Measurements from ENCODE around the gene SNTG2.
"Not testable (repeated sequence)": the region's sequence is repeated elsewhere in the genome, so short reads cannot be mapped to it uniquely, and the experiment has no call there.

Gene SNTG2

DNA sequence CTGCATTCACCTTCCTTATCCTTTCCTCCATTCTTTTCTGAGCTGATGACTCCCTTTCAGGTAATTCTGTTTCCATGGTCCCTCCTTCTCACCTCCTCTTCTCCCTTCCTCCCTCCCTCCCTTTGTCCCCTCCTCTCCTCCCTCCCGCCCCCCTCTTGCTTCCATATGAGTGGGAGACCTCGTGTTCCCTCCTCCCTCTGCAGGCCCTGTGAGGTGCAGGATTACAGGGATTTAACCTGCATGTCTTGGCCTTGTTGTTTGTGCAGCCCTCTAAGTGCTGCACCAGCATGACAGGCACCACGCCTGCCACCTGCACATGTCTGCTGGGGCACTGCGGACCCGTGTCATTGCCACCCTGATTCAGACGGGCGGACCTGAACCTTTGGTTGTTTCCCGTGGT lies 103.1 kb downstream of the SNTG2 start:
- no peak for DNase-seq (ENCODE audit: low read depth)

DNA sequence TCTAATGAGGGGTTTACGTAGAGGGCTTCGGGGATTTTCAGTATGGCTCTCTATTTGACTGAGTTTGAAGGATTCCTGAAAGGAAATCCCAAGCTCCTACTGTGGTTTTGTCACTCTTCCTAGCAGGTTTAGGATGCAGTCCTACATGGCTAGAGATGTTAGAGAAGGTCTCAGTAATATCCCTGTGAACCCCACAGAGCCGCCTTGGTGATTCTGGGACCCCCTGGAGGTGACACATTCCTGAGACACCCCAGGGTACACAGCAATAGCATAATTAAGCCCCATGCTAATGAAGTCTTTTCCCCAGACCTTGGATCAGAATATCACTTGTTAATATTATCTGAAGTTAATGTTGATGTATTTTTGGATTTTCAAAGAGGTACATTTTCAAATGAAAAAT lies 103.8 kb downstream of the SNTG2 start:
- DNase-seq (ENCODE audit: low read depth): no peak

DNA sequence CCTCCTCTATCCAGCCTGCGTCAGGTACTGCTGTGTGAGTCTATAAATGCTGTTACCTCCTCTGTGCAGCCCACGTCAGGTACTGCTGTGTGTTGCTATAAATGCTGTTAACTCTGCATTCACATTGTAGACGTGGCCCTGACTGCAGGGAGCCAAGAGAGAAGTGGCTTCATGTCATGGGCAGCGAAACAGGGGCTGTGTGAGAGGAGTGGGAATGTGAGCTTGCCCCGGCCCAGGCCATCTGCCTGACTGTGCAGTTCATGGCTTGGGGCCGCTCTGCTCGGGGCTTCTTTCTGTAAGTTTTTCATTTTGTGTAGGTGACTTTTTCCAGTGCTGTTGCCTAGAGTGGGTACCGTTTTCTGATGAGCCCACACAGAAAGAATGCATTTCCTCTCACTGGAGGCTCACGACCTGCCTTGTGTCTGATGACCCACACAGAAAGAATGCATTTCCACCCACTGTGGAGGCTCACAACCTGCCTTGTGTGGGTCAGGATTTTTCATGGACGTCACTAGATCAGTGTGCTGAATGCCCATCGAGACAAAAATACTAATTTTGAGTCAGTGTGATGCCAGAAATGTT lies 104.5 kb downstream of the SNTG2 start:
- DNase-seq (ENCODE audit: low read depth): no peak

DNA sequence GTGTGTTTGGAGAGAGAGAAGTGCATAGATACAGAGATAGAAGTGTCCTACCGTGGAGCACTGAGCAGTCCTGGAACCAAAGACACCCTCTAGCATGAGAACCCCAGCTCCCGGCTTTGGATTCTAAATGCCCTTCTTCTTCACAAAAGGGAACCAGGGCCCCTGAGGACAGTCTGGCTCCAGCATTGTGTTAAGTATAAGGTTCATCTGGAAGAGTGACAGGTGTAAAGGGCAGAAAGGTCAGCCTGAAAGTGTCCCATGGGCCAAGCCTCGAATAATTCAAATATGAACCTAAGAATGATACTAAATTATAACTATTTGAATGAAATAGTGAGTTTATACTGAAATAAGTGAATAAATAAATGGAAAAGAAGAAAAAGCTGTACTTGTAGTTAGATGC lies 109.7 kb downstream of the SNTG2 start:
- no peak for DNase-seq (ENCODE audit: low read depth)

DNA sequence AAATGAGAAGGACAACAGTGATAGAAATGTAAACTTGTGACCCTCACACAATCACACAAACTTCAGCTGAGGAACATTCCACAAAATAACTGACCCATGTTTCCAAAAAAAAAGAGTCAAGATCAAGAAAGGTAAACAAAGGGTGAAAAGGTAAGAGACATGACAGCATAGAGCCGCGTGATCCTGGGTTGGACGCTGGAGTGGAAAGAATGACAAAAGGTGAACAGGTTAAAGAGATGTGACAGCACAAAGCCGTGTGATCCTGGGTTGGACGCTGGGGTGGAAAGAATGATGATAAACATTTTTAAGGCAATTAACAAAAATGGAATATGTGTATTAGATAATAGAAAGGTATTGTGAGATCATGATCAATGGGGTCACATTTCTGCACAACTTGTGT lies 110.3 kb downstream of the SNTG2 start:
- DNase-seq (ENCODE audit: low read depth): no peak

DNA sequence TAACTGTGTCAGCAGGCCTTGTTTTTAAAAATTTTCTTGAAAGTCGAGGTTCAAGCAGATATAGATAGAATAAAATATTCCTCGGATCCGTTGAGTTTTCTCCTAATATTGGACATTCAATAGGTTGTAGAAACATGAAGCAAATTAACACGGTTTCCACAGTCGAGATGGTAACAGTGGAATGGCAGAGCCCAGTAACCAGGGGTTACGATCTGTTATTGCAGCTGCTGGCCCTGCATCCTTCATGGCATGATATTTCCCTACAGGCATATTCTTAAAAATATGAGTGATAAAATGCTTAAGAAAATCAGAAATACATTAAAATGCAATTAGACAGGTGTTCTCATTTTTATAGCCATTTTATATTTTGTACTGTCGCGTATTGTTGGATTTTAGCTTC lies 117.6 kb downstream of the SNTG2 start:
- no peak for DNase-seq (ENCODE audit: low read depth)

DNA sequence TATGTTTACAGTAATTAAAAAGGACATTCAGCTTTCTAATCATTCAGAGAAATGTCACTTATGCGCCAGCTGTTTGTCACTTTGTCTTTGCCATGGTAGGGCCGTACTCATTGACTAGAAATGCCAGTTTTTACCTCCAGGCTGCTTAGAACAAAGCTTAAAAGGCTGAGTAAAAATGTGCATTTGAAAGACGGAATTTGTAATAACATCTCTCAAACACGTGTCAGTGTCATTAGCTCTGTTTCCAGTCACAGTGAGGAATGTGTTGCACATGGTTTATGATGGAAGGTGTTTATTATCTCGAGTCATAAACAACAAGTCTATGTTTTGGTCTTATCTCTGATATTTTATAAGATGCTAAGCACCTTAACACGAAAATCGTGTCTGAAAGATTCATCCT lies 118.2 kb downstream of the SNTG2 start:
- no peak for DNase-seq (ENCODE audit: low read depth)

DNA sequence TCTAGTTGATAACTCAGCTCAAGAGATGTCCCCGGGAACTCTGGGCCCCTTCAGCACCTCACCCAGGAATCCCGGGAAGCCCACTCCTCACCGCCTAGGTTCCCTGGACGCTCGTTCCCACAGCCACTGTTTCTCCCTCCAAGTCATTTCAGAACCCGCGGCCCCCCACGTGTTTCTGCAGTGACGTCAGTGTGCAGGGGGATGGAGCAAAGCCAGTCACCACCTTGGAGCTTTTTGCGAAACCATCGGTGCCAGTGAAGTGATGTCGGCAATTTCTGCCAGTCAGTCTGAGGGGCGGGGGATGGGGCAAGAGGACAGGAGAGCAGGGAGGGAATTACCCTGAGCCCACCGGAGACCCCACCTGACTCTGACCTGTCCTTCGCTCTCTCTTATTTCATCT lies 119.2 kb downstream of the SNTG2 start:
- DNase-seq (ENCODE audit: low read depth): no peak

DNA sequence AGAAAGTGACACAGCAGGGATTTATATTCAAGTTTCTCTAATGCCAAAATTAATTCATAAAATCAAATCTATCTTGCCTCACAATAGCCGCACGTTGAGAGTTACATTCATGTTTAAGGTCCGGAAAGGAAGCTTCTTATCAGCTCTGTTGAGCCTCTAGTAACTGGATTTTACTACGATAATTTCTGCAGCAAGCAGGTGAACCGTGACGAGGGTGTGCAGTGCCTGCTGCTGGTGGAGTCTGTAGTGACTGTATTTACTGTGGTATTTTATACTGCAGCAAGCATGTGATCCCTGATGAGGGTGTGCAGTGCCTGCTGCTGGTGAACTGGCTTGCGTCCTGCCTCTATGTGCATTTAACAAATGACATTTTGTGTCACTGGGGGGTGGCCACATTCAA lies 120.0 kb downstream of the SNTG2 start:
- DNase-seq (ENCODE audit: low read depth): no peak

DNA sequence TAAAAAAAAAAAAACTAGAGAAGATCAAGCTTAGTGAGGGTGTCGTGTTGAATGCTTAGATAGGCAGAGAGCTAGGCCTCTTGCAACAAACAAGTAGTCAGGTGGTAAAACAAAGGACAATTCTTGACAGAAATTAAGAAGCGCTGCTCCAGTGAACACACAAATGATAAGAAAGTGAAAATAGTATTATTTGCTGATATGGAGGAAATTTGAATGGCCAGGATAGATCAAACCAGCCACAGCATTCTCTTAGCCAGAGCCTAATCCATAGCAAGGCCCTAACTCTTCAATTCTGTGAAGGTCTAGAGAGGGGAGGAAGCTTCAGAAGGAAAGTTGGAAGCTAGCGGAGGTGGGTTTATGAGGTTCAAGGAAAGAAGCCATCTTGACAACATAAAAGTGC lies 121.0 kb downstream of the SNTG2 start:
- no peak for DNase-seq (ENCODE audit: low read depth)

DNA sequence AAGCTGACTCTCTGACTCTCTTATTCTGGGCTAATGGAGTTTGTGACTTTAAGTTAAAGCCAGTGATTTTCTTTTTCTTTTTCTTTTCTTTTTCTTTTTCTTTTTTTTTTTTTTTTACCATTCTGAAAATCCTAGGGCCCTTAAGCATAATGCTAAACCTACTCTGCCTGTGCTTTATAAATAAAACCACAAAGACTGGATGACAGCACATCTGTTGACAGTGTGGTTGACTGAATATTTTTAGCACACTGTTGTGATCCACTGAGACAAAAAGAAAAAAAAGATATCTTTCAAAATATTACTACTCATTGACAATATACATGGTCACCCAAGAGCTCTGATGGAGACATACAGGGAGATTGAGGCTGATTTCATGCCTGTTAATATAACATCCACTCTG lies 121.6 kb downstream of the SNTG2 start:
- no peak for DNase-seq (ENCODE audit: low read depth)

DNA sequence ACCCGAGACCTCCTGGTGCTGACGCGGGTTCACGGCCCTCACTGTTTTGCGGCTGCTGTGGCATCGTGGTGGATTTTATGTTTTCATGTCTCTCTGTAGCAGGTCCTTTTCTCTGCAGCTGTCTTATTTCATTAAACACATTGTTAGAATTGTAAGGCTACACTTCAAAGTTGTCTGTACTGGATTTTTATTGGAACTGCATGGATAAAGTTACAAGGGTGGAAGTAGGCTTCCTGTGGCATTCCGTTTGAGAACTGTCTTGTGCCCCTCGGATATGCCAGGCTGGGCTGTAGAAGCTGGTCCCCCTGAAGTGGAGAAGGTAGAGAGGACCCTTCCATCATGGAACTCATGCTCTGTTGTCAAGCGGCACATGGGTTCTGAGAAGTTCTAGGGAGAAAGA lies 127.3 kb downstream of the SNTG2 start:
- no peak for DNase-seq (ENCODE audit: low read depth)

DNA sequence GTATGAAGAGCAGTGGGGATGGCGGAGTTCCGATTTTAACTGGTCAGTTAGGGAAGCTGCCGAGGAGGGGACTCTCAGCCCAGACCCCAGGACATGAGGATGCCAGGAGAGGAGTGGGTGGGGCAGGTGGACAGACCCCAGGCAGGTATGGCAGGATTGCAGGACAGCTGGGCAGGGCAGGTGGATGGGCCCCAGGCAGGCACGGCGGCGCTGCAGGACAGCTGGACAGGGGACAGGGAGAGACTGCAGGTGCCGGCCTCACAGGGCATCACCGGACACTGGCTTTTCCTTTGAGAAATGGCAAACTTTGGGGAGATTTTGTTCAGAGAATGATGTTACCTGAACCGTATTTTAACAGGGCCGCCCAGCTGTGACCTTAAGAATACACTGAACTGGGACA lies 127.7 kb downstream of the SNTG2 start:
- DNase-seq (ENCODE audit: low read depth): no peak

DNA sequence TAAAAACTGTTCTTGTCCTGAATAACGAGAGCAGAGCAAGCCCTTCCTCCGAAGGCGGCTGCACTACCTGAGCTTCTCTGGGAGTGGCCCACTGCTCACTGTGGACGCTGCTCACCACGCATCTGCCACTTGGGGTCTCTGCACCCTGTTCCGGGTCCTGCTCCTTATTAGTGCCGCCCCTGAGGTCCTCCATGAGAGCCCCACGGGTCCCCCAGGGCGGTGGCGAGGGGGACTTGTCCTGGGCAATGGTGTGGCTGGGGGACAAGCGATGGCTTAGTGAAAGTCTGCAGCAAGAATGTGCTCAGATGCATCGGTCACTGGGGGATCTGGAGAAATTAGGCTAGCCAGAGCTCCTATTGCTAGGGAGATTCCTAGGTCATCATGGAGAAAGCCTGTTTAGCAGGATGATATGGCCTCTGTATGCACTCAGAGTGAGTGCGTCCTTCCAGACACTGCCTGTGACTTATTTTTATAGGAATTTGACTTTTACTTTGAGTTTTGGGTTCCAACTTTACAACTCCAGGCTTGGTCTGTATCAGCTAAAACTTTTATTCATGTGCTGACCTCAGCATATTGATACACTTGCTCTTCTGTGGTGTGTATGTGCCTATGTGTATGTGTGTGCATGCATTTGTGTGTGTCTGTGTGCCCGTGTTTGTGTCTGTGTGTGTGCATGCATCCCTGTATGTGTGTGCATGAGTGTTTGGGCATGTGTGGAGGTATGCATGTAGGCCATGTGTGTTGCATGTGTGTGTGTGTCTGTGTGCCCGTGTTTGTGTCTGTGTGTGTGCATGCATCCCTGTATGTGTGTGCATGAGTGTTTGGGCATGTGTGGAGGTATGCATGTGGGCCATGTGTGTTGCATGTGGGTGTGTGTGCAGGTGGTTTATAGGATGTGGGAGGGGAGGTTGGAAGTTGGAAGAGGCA lies 129.5 kb downstream of the SNTG2 start:
- no peak for DNase-seq (ENCODE audit: low read depth)

DNA sequence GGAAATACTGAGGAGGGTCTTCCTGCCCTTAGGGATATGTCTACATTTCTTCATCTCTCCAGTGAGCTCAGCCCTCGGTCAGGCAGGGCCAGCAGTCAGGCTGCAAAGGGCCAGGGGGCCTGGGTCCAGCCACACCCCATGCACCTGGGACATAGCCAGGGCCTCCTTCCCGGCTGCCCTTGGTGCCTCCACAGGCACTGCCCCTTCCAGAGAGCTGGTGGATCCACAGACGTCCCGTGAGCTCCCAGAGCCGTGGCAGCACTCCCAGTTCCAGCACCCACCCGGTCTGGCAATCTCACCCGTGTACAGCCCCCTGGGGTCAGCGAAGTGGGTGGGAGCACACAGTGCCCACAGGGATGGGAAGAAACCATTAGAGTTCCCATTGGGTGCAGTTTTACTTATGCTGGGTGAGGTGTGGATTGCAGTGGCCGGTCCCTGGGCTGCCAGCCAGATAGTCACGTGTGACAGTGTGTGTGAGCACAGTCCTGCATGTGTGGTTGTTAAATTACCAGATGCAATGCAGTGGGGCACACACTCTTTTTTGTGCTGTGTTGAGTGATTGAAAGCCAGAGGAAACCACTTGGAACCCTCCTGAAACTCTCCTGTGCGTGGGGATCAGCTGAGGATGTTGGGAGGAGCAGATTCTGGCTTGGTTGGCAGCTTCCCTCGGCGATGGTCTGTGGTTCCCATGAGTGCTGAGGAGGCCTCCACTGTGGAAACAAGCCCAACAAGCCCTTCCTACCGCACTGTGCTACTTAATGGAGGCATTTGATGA lies 131.0 kb downstream of the SNTG2 start:
- no peak for DNase-seq (ENCODE audit: low read depth)

DNA sequence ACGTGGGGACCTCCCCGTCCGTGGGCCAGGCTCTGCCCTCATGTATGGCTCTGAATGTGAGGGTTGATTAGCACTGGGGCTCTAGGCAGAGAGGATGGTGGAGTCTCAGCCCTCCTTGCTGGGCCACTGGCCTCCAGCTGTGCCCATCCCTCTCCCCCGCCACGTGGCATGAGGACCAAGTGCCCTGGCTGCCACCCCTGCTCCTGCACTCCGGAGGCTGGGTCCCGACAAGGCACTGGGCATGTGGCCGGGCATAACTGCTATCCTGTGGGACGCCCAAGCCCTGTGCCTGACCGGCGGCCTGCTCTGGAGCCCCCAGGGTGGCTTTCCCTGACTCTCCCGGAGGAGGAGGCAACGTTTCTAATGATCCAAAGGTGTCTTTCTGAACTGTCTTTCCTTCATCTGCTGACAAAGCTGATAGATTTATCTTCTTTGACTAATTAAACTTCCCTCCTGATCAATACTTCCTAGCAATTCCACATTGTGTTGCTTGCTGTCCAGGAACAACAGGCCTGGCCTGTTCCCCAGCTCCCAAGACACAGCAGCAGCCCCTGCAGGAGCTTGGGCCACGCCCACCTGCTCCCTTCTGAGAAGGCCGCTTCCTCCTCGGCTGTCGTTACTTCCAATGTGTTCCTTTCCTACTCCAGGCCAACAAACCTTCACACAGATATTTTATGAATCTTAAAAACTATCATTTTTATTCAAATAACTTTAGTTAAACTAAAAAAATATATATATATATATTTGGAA lies 132.0 kb downstream of the SNTG2 start:
- DNase-seq (ENCODE audit: low read depth): no peak

DNA sequence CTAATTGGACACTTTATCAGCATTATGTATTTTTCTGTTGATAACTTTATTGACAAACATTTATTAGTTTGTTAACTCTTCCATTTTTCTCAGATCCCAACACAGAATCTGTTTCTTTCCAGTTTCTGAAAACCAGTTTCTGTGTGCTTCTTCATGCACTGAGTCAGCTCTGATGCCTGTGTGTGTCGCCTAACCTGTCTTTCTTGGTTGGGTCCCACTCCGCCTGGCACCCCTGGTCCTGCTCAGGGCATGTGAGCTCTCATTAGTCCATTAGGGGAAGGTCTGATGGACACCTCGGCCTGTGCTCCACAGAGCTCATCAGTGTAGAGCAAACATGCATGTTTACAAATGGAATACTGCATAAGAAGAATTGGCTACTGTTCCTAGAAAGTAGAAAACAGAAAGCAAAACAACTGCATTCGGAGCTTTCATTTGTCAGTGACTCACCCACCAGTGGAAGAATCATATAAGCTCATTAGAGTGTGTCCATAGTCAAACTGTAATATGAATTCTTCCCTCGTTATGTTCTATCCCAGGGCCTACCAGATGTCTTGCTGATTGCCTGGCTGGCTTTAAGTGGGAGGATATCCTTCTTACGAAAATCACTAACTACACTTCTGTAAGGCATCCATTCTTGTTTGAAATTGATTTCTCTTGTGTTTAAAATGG lies 137.7 kb downstream of the SNTG2 start:
- no peak for DNase-seq (ENCODE audit: low read depth)

DNA sequence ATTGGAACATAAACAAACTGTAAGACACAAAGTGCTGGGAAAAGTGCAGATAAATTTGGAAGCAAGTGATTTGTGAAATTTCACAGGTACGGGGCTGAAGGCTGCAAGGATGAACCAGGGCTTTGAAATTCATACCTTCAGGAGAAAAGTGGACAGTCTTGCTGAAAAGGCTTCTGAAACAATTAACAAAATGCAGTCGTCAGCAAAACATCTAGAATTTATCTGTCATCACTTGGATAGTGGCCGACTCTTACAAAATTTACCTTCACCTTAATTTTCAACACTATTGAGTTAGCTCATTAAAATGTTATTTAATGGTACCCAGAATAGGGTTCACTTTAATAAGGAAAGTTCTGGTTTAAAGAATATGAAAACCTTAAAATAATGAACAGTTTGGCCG lies 138.3 kb downstream of the SNTG2 start:
- DNase-seq (ENCODE audit: low read depth): no peak

DNA sequence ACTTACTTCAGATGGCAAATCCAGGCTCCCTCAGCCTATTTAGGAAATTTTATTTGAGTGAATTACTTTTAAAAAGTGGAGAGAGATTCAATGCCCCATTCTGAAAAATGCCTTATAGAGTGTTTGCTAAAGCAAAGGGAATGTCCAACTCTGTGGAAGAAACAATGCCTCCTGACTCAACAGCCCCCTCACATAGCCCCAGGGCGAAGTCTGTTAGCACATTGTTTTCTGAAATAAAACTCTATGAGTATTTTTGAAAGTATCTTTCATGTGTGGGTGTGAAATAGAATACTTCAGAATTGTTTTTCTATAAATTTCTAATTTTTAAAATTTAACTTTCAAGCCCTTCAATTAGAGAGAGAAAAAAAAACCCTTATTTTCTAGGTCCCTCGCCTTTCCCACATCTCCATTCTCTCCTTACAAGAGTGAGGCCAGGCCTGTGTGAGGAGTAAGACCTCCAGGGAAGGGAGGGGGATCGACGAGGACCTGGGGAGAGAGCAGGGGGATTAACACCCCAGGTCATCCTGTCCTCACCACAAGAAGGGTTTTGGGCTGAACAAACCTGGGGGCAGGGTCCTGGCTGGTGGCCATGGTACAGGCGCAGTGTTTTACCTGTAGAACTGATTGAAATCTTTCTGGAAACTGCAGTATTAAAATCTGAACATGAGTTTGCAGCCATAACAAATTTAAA lies 141.4 kb downstream of the SNTG2 start:
- no peak for DNase-seq (ENCODE audit: low read depth)

DNA sequence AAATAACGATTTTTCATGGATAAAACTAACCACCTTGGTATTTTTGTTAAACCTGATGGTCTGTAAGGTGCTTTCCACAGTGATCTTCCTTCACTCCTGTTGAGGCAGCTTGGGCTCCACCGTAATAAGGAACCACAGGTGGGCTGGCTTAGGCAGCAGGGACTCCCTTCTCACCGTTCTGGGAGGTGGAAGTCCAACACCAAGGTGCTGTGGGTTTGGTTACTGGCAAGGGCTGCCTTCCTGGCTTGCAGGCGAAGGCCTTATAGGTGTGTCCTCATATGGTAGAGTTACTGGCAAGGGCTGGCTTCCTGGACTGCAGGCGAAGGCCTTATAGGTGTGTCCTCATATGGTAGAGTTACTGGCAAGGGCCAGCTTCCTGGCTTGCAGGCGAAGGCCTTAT lies 143.0 kb downstream of the SNTG2 start:
- DNase-seq (ENCODE audit: low read depth): not testable (repeated sequence)

DNA sequence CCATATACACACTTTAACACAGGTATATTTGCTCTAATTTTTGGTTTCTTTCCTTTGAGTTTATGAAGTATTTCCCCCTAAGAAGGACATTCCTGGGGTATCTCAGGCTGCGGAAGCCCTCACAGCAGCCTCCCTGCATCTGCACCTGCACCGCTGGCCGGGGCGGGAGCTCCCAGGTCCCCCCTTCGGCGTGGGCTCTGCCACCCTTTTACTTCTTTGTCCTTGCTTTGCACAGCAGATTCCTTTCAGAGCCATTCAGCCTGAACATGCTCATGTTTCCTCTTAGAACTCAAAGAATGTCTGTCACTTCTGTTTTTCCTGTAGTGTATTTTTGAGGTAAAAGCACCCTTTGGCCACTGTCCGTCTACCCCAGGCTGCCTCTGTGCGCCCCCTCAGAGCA lies 146.5 kb downstream of the SNTG2 start:
- no peak for DNase-seq (ENCODE audit: low read depth)

Data from stimulated activated CD8-positive, alpha-beta memory T cell treated with anti-CD3 and anti-CD28 coated beads, Interleukin-12 subunit alpha, Interleukin-12 subunit beta, amount 100 ng/mL, for 4 hours (primary cell).